Esophagus squamous epithelium (tissue), 5 donors: ENCODE results near the gene CSGALNACT2. TPM values are rescaled to one million over a fixed set of nuclear protein-coding genes. Genes with fewer than 3 reads are reported as not detected.

Experiments
- DNase-seq: peaks from one replicate; lab custom pipeline; 2025; lab: John Stamatoyannopoulos, UW
- H3K27ac ChIP-seq, 4 donors: fragments of 200-600 bp; sonication (generic); one replicate each; pipeline ENCODE4 v1.5.1; 2016 to 2019; ENCODE audit warnings: mild to moderate bottlenecking in 1 of 4
- H3K27me3 ChIP-seq, 4 donors: fragments of 200-600 bp; sonication (generic); 1 replicate in 3 of 4; 2 replicates in 1 of 4; pipeline versions ENCODE4 v1.5.1 to v1.6.0; 2017 to 2021; ENCODE audit warnings: antibody characterized with exemption in 1 of 4
- H3K36me3 ChIP-seq, 3 donors: fragments of 200-600 bp; sonication (generic); one replicate each; pipeline ENCODE4 v1.5.1; 2016 to 2019
- H3K4me1 ChIP-seq, 3 donors: fragments of 200-600 bp; sonication (generic); one replicate each; pipeline ENCODE4 v1.5.1; 2017 to 2019
- H3K4me3 ChIP-seq, 4 donors: fragments of 200-600 bp; sonication (generic); 1 replicate in 3 of 4; 2 replicates in 1 of 4; pipeline ENCODE4 v1.5.1; 2016 to 2019; ENCODE audit warnings: mild to moderate bottlenecking in 2 of 4, moderate library complexity in 1 of 4
- H3K9me3 ChIP-seq, 3 donors: fragments of 200-600 bp; sonication (generic); one replicate each; pipeline ENCODE4 v1.5.1; 2016 to 2019
- CTCF ChIP-seq, 6 experiments: fragments of 450-650 bp in 4 of 6; fragments of 200-600 bp in 2 of 6; sonication (generic) in 2 of 6; IDR thresholded peaks; one replicate each; pipeline ENCODE4 v1.5.1; 2016 to 2019; ENCODE audit warnings: antibody characterized with exemption in 6 of 6, mild to moderate bottlenecking in 4 of 6, moderate library complexity in 4 of 6
- POLR2A ChIP-seq, 4 donors: fragments of 450-650 bp; IDR thresholded peaks; one replicate each; pipeline ENCODE4 v1.6.1; 2017; ENCODE audit warnings: antibody characterized with exemption in 4 of 4, mild to moderate bottlenecking in 4 of 4, moderate library complexity in 3 of 4
- WGBS, 2 donors: methylation state at CpG; one replicate each; pipeline ENCODE4 v1.1.5; 2018; 5-methylcytosine and 5-hydroxymethylcytosine counted together
- intact Hi-C: fragments of 100-400 bp; cut with DNase I; formaldehyde crosslinking; loops from one replicate; pipeline ENCODE4 v1.15.0; 2022
- total RNA-seq, 4 donors: library from RNA; depleted of rRNA; stranded (reverse); fragments of >200 nt; gene quantifications; one replicate each; pipeline ENCODE4 v1.1.0, GENCODE V29; 2016
- donor health status: DM: yes; HTN: yes; CAD: no.

CSGALNACT2 gene
- total RNA-seq, 4 donors from 2014 or later = 2.8 to 18.5 (median 6.8) TPM

DNA sequence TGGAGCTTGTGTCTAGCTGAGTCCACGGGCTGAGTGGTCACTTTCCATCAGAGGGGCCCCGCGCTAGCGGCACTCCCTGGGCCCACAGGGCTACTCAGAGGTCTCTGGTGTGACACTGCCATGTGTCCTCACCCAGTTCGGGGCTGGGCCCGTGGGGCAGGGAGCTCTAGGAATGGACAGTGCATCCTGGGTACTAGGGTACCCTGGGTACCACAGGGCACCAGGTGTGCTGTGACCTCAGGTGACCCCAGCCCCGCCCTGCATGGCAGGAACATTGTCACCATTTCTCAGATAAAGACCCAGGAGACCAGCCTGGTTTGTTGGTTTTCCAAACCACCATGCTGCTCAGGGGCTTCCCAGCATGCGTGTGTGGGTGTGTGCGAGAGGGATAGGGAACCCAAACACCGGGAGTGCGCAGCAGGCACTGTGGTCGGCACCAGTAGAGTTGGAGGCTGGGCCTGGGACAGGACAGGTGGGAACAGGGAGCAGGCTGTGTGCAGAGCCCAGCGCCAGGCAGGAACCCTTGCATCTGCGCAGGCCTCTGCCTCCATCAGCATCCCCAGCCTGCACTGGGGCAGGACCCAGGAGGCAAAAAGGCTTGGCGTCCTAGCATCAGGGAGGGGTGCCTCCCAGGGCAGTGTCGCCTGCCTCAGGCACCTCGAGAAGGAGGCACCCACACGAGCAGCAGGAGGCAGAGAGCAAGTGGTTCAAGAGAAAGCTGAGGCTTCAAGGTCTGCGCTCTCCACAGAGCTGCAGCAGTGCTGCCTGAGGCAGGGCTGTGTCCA lies 19.4 kb upstream of the CSGALNACT2 start:
- WGBS, 2 donors = 85 to 89% methylated on average over 8 of the region's 19 CpGs
- TF ChIP-seq POLR2A (IDR thresholded peaks at IDR 0.05) (no peak), CTCF (IDR thresholded peaks at IDR 0.05) (no peak)
- H3K9me3 ChIP-seq = no peaks in the 10 kb centered on the region
- H3K27me3 ChIP-seq = no peaks in the 10 kb centered on the region
- peaks cover 3 to 6% (median 4%) of the 10 kb centered on the region in 3 donors for H3K4me1 ChIP-seq
- H3K4me3 ChIP-seq = no peak overlapping the region
- intact Hi-C loops = no loop called here
- H3K36me3 ChIP-seq = no peaks in the 10 kb centered on the region
- no peak overlapping the region for H3K27ac ChIP-seq
- DNase-seq = no peak

DNA sequence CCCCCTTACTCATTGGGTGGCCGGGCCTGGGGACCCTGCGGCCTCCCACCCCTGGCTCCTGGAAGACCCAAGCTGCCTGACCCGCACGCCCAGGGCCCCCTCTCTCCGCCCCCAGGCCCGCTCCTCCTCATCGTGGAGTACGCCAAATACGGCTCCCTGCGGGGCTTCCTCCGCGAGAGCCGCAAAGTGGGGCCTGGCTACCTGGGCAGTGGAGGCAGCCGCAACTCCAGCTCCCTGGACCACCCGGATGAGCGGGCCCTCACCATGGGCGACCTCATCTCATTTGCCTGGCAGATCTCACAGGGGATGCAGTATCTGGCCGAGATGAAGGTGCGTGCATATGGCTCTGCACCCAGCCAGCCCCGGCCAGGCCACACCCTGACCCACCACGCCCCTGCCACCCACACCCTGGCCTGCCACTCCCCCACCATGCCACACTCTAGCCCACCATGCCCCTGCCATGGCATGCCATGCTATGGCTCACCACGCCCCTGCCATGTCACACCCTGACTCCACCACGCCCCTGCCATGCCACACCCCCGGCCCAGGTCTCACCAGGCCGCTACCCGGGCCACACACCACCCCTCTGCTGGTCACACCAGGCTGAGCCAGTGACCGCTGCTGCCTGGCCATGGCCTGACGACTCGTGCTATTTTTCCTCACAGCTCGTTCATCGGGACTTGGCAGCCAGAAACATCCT lies 18.7 kb upstream of the CSGALNACT2 start:
- no peak for DNase-seq
- 88 to 89% methylated on average over 8 to 12 of the region's 31 CpGs for WGBS, 2 donors
- Histone ChIP-seq H3K27me3 (no peaks in the 10 kb centered on the region), H3K4me3 (no peak overlapping the region), H3K9me3 (no peaks in the 10 kb centered on the region), H3K27ac (no peak overlapping the region), H3K36me3 (no peaks in the 10 kb centered on the region), H3K4me1 (peaks cover 3 to 6% (median 4%) of the 10 kb centered on the region in 3 donors)
- intact Hi-C loops = no loop called here
- no peak for TF ChIP-seq CTCF (IDR thresholded peaks at IDR 0.05)
- no peak for TF ChIP-seq POLR2A (IDR thresholded peaks at IDR 0.05)

- Histone ChIP-seq H3K27me3 (no peaks in the 10 kb centered on the region), H3K4me1 (peaks cover 3 to 6% (median 4%) of the 10 kb centered on the region in 3 donors), H3K9me3 (no peaks in the 10 kb centered on the region), H3K4me3 (no peak overlapping the region), H3K36me3 (no peaks in the 10 kb centered on the region), H3K27ac (no peak overlapping the region)
- WGBS, 2 donors = 53 to 79% methylated on average over 4 to 16 of the region's 19 CpGs
- TF ChIP-seq POLR2A (IDR thresholded peaks at IDR 0.05) (no peak), CTCF (IDR thresholded peaks at IDR 0.05) (no peak)
- no peak for DNase-seq
- intact Hi-C loops = no loop called here
These were observed 17.9 kb upstream of the CSGALNACT2 start for GRCh38 chr10:43120116-43120928.

DNA sequence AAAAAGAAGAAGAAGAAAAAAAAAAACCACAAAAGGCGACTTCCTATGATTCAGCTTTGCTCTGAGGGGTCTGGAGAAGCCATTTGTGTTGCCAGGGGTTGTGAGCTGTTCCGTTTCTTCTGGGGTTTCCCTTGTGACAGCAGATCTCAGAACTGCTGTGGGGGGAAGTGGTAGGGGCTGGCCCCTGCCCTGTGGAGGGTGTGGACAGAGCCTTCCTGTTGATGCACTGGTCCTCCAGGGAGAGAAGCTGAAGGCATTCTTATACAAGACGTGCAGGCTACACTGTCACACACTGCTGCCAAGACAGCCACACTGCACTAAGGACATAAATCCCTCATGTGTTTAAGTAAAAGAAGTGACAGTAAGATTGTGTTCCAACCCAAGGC lies 17.3 kb upstream of the CSGALNACT2 start:
- Histone ChIP-seq H3K4me3 (no peak overlapping the region), H3K27ac (no peak overlapping the region), H3K9me3 (no peaks in the 10 kb centered on the region), H3K36me3 (no peaks in the 10 kb centered on the region), H3K27me3 (no peaks in the 10 kb centered on the region), H3K4me1 (peaks cover 3 to 6% (median 4%) of the 10 kb centered on the region in 3 donors)
- WGBS, 2 donors = 44 to 47% methylated on average over 2 to 3 of the region's 3 CpGs
- DNase-seq = no peak
- no peak for TF ChIP-seq POLR2A (IDR thresholded peaks at IDR 0.05)
- intact Hi-C loops = no loop called here

- Histone ChIP-seq H3K4me3 (no peak overlapping the region), H3K4me1 (peaks cover 3 to 6% (median 4%) of the 10 kb centered on the region in 3 donors), H3K27ac (no peak overlapping the region), H3K27me3 (no peaks in the 10 kb centered on the region), H3K36me3 (no peaks in the 10 kb centered on the region), H3K9me3 (no peaks in the 10 kb centered on the region)
- WGBS, 2 donors = 71 to 100% methylated on average over 1 of the region's 1 CpG
- TF ChIP-seq POLR2A (IDR thresholded peaks at IDR 0.05) (no peak), CTCF (IDR thresholded peaks at IDR 0.05) (no peak)
- no peak for DNase-seq
- intact Hi-C loops = no loop called here
These were observed 16.8 kb upstream of the CSGALNACT2 start for GRCh38 chr10:43121444-43121843.
